Retinal pigment epithelial cell (primary cell): ENCODE data around the gene ABCC9.

ENCODE experiments used
- DNase-seq: peaks from one replicate; pipeline ENCODE4 v3.0.0-alpha.2; 2010; ENCODE audit warnings: low read depth
- H3K4me3 ChIP-seq: 2 replicates; pipeline ENCODE4 v1.5.1; 2011; ENCODE audit warnings: mild to moderate bottlenecking, low read length, control low read depth, moderate library complexity
- TF ChIP-seq, protein P1 (sequence below): conservative IDR thresholded peaks from 2 replicates; pipeline ENCODE4 v1.5.1; 2011; ENCODE audit warnings: low read depth, low read length, control low read depth, inconsistent platforms

Gene ABCC9

DNA sequence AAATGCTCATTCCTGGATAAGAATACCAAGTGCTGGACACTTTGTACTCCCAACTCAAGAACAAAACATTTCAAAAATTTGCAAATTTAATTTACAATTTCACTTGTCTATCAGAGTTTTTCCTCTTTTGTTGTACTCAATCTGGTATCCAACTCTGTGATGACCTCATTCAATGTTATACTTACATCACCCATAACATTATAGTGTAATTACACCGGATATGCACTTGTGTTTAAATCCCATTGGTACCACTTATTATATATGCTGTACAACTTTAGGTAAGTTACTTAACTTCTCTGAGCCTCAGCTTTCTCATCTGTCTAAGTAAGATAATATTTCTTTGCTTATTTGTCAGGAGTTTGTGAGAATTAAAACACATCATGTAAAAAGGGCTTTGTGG is 90.1 kb downstream of the ABCC9 start:
- DNase-seq = no peak
- TF ChIP-seq, protein P1, sequence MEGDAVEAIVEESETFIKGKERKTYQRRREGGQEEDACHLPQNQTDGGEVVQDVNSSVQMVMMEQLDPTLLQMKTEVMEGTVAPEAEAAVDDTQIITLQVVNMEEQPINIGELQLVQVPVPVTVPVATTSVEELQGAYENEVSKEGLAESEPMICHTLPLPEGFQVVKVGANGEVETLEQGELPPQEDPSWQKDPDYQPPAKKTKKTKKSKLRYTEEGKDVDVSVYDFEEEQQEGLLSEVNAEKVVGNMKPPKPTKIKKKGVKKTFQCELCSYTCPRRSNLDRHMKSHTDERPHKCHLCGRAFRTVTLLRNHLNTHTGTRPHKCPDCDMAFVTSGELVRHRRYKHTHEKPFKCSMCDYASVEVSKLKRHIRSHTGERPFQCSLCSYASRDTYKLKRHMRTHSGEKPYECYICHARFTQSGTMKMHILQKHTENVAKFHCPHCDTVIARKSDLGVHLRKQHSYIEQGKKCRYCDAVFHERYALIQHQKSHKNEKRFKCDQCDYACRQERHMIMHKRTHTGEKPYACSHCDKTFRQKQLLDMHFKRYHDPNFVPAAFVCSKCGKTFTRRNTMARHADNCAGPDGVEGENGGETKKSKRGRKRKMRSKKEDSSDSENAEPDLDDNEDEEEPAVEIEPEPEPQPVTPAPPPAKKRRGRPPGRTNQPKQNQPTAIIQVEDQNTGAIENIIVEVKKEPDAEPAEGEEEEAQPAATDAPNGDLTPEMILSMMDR = no peak
- H3K4me3 ChIP-seq = no peak overlapping the region

DNA sequence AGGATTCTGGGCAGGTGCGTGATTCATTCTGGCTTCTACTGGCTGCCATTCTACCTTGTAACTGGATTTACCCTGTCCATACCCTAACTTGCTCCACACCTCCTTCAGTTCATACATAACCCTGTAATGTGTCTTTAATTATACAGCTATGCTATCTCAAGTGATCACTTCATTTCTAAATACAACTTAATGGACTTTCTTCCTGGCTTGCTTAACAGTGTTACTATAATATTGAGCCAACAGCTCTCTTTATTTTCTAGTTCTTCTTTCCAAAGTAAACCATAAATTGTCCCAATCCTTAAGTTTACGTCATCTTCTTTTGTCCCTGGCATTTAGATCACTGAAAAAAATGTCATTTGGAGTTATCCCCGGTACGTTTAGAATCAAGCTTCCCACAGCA is 90.8 kb downstream of the ABCC9 start:
- TF ChIP-seq, protein P1 = no peak
- H3K4me3 ChIP-seq = no peak overlapping the region
- DNase-seq = no peak

DNA sequence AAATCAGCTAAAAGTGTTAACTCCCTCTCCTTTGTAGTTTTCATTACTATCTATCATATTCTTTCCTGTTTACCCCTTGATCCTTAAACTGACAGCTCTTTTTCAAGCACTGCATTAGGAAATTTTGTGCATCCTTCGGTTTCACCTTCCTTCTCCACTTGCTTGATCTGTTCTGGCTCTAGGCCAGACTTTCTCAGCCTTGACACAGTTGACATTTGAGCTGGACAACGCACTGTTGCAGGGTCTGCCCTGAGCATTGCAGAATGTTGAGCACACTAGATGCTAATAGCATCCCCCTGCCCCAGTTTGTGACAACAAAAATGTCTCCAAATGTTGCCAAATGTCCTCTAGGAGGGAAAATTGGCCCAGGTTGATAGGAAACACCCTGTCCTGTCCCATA is 91.3 kb downstream of the ABCC9 start:
- DNase-seq = no peak
- TF ChIP-seq, protein P1 = no peak
- no peak overlapping the region for H3K4me3 ChIP-seq

DNA sequence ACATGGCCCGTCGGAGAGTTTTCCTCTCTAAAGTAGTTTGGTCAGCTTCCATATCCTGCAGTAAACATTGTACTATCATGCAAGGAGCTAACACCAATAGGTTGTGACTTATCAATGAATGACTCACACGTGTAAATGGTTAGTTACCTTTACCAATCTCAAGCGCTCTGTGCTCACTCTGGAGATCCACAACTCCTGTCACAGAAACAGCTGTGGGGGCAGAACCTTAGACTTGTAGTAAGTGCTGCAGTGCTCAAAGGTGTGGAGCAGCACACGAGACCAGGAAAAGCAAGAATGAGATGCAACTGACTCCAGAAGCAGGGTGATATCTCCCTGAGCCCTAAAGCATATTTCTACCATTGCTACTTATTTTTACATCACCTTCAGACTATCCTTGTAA is 93.0 kb downstream of the ABCC9 start:
- TF ChIP-seq, protein P1 = no peak
- no peak for DNase-seq
- H3K4me3 ChIP-seq = no peak overlapping the region

DNA sequence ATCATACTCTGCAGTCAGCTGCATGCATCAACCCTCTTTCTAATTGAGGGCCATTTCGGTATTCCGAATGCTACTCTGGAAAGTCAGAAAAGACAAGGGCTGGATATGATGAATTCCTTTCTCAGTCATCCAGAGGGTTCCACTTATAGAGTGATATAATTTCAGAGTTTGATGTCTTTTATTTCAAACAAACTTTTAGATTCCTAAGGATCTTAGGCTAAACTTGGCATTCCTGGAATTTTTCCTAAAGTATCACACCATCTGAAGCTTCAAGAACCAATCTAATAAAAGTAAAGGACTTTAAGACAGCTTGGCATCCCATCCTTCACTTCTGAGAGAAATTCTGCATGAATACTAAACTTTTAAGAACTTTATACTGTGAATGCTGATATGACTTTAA is 97.4 kb downstream of the ABCC9 start:
- TF ChIP-seq, protein P1 = no peak
- no peak for DNase-seq
- H3K4me3 ChIP-seq = no peak overlapping the region

DNA sequence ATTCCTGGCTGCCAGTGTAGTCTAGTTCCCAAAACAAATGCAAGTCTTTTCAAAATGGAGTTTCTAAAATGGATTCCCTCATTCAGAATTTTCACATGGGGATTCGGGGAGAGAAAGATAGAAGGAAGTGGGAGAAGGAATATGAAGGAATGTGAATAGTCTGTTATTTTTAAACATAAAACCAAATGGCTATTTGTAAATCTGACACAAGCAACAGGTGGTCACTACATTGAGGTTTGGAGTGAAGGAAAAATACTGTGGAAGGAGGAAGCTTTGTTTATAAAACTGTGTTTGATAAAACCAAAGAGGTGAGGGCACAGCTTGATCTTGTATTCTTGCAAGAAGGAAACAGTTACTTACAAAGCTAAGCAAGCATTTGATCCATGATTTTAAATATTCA is 101.5 kb downstream of the ABCC9 start:
- TF ChIP-seq, protein P1 = no peak

DNA sequence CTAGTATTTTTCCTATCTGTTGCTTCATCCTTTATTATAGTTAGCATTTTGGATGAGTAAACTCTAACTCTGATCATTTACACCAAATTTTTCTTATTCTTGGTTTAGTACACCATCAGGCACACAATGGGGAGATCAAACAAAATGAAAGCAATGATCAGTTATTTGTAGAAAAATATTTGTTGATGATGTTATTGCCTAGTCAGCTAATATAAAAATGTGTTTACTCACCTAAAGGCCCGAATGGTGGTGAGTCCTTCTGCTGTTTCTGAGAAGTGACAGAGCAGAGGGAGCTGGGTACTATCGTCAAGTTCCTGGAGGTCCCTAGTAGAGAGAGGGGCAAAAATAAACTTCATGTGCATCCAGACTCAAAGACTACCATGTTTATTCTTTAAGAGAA is 103.4 kb downstream of the ABCC9 start:
- DNase-seq = no peak
- TF ChIP-seq, protein P1 = no peak
- H3K4me3 ChIP-seq = no peak overlapping the region

More for the DNA sequence above, 101.5 kb downstream of the ABCC9 start:
- DNase-seq = no peak
- H3K4me3 ChIP-seq = no peak overlapping the region
